T-cell (primary cell): ENCODE results near the gene CTNNAL1. TPM values are rescaled to one million over a fixed set of nuclear protein-coding genes. Genes with fewer than 3 reads are reported as not detected.

Source experiments
- ATAC-seq, 4 experiments: fragments of 200-7000 bp in 3 of 4; fragments of 150-1000 bp in 1 of 4; cut with Tn5 transposase; replicated peaks in 1 of 4; 1 replicate in 3 of 4; 2 replicates in 1 of 4; pipeline ENCODE4 v1.10.0; 2021; ENCODE audit warnings: moderate library complexity in 3 of 4, mild to moderate bottlenecking in 2 of 4, moderate number of reproducible peaks in 1 of 4
- CTCF ChIA-PET, 2 donors: fragments of 300-600 bp; sonication (Branson Sonifier 250); formaldehyde crosslinking; loops; one replicate each; lab custom pipeline; 2022; ENCODE audit warnings: antibody characterized with exemption in 2 of 2; lab: Charles Lee
- POLR2A ChIA-PET, 2 donors: fragments of 300-600 bp; sonication (Branson Sonifier 250); formaldehyde crosslinking; loops; one replicate each; lab custom pipeline; 2022; ENCODE audit warnings: antibody characterized with exemption in 2 of 2; lab: Charles Lee
- DNase-seq, 35 experiments: peaks; one replicate each; pipeline versions ENCODE4 v3.0.0 to v3.0.0-alpha.2; 2013 to 2023
- H3K27ac ChIP-seq: one replicate; pipeline ENCODE4 v1.5.1; 2013; ENCODE audit warnings: low read length
- H3K27me3 ChIP-seq, 2 experiments: replicated peaks in 1 of 2; 1 replicate in 1 of 2; 2 replicates in 1 of 2; pipeline versions ENCODE4 v1.6.1 to v1.7.0; 2013; ENCODE audit warnings: low read length in 1 of 2, mixed read lengths in 1 of 2; ENCODE audit not compliant: control insufficient read depth in 2 of 2, insufficient read depth in 2 of 2; ENCODE audit errors: extremely low read depth in 1 of 2
- H3K36me3 ChIP-seq, 2 donors: 1 replicate in 1 of 2; 2 replicates in 1 of 2; pipeline versions ENCODE4 v1.6.1 to v1.7.0; 2013; ENCODE audit warnings: low read length in 1 of 2; ENCODE audit not compliant: control insufficient read depth in 2 of 2, insufficient read depth in 1 of 2; ENCODE audit errors: extremely low read depth in 1 of 2
- H3K4me1 ChIP-seq, 2 experiments: 1 replicate in 1 of 2; 2 replicates in 1 of 2; pipeline versions ENCODE4 v1.6.1 to v1.7.0; 2013; ENCODE audit warnings: low read length in 2 of 2, mixed read lengths in 1 of 2; ENCODE audit not compliant: insufficient read depth in 2 of 2, control insufficient read depth in 1 of 2; ENCODE audit errors: extremely low read depth in 1 of 2
- H3K4me3 ChIP-seq, 2 donors: 1 replicate in 1 of 2; 2 replicates in 1 of 2; pipeline versions ENCODE4 v1.5.1 to v1.7.0; 2013; ENCODE audit warnings: mild to moderate bottlenecking in 2 of 2, low read length in 1 of 2, moderate library complexity in 1 of 2; ENCODE audit not compliant: control insufficient read depth in 1 of 2; ENCODE audit errors: extremely low read depth in 1 of 2
- H3K9me3 ChIP-seq: 2 replicates; pipeline ENCODE4 v1.7.0; 2013
- H3K27ac Mint-ChIP-seq, 2 donors: one replicate each; pipeline ENCODE4 v1.8.0; 2020 to 2021; ENCODE audit warnings: mild to moderate bottlenecking in 2 of 2, mixed read lengths in 2 of 2
- H3K27me3 Mint-ChIP-seq, 2 donors: one replicate each; pipeline ENCODE4 v1.8.0; 2021 to 2022; ENCODE audit warnings: mixed read lengths in 2 of 2
- H3K36me3 Mint-ChIP-seq: one replicate; pipeline ENCODE4 v1.8.0; 2021; ENCODE audit warnings: mixed read lengths
- H3K4me1 Mint-ChIP-seq, 3 donors: one replicate each; pipeline ENCODE4 v1.8.0; 2020 to 2022; ENCODE audit warnings: mixed read lengths in 3 of 3, mild to moderate bottlenecking in 1 of 3
- H3K4me3 Mint-ChIP-seq, 3 donors: one replicate each; pipeline ENCODE4 v1.8.0; 2020 to 2022; ENCODE audit warnings: mild to moderate bottlenecking in 3 of 3, mixed read lengths in 3 of 3, moderate library complexity in 3 of 3
- H3K9me3 Mint-ChIP-seq, 3 donors: one replicate each; pipeline ENCODE4 v1.8.0; 2020 to 2022; ENCODE audit warnings: mixed read lengths in 3 of 3
- WGBS: methylation state at CpG from one replicate; pipeline ENCODE4 v1.1.5; 2013; ENCODE audit warnings: missing lambda C conversion rate; ENCODE audit not compliant: insufficient coverage; 5-methylcytosine and 5-hydroxymethylcytosine counted together
- total RNA-seq, 35 experiments: library from RNA in 6 of 35; stranded (reverse) in 6 of 35; fragments of 120-200 nt in 1 of 35; gene quantifications; one replicate each; pipeline versions ENCODE4 v1.2.1 to v1.2.4 and lab custom pipeline; 2013 to 2026

CTNNAL1 gene
- total RNA-seq, 5 donors from 2014 or later (not counting 1 experiment from before 2014, with no cell fraction given) = 2.1 to 4.1 (median 3.8) TPM

DNA sequence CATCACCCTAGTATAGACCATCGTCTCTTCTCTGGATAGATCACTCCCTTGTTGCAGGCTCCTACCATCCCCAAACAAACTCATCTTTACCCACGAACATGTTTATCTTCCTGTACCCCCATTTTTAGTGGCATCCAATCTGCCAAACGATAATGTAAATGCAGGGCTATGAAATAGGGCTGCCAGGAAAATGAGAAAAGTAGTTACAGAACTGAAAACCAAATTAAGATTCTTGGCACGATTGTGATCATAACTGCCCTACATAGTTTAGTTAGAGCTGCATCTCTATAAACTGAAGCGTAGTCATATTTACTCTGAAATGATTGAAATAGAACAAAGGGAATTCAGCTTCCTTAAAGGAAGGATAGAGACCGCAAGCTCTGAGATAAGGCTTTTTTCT, 53.0 kb downstream of the CTNNAL1 start:
- no peaks in the 10 kb centered on the region for H3K36me3 ChIP-seq
- H3K27me3 Mint-ChIP-seq = peaks cover 0 to 4% of the 10 kb centered on the region in 2 donors
- H3K27me3 ChIP-seq = no peaks in the 10 kb centered on the region
- ChIA-PET POLR2A (interaction anchor here in 1 of 2 donors (0.6 kb wide), 1 partner anchor 274 kb away, joined by 3 read pairs; no protein-coding TSS in a partner anchor), CTCF (no interaction called here)
- H3K4me3 ChIP-seq = no peak overlapping the region
- no peaks in the 10 kb centered on the region for H3K4me1 ChIP-seq
- no peaks in the 10 kb centered on the region for H3K9me3 ChIP-seq
- 80% methylated on average over 1 of the region's 6 CpGs for WGBS
- no peaks in the 10 kb centered on the region for H3K36me3 Mint-ChIP-seq
- DNase-seq = no peak
- ATAC-seq = no peak
- no peak overlapping the region for H3K4me3 Mint-ChIP-seq
- H3K9me3 Mint-ChIP-seq = no peaks in the 10 kb centered on the region
- H3K27ac ChIP-seq = no peak overlapping the region
- H3K4me1 Mint-ChIP-seq = no peaks in the 10 kb centered on the region
- no peak overlapping the region for H3K27ac Mint-ChIP-seq

DNA sequence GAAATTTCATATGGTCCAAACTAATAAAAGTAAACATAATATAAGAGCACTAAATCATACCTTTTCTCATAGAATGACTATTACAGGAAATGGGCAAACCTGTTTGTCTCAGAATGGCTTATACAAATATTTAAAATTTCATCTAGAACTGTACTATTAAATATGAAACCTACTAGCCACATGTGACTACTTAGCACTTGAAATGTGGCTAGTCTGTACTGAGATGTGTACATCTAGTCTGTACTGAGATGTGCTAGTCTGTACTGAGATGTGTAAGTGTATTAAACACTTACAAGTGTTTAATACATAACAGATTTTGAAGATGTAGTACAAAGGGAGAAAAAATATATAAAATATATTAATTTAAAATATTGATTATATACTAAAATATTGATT, 56.7 kb downstream of the CTNNAL1 start:
- DNase-seq (no peak), ATAC-seq (no peak)
- ChIA-PET POLR2A (no interaction called here), CTCF (interaction anchor here in 1 of 2 donors (0.7 kb wide), 1 partner anchor 185 kb away, joined by 3 read pairs; no protein-coding TSS in a partner anchor)
- Histone ChIP-seq H3K4me3 (no peak overlapping the region), H3K4me1 (no peaks in the 10 kb centered on the region), H3K9me3 (no peaks in the 10 kb centered on the region), H3K27ac (no peak overlapping the region), H3K27me3 (no peaks in the 10 kb centered on the region), H3K36me3 (no peaks in the 10 kb centered on the region)
- H3K9me3 Mint-ChIP-seq = no peaks in the 10 kb centered on the region
- H3K4me3 Mint-ChIP-seq = no peak overlapping the region
- H3K36me3 Mint-ChIP-seq = no peaks in the 10 kb centered on the region
- no peaks in the 10 kb centered on the region for H3K4me1 Mint-ChIP-seq
- peaks cover 0 to 4% of the 10 kb centered on the region in 2 donors for H3K27me3 Mint-ChIP-seq
- no peak overlapping the region for H3K27ac Mint-ChIP-seq

DNA sequence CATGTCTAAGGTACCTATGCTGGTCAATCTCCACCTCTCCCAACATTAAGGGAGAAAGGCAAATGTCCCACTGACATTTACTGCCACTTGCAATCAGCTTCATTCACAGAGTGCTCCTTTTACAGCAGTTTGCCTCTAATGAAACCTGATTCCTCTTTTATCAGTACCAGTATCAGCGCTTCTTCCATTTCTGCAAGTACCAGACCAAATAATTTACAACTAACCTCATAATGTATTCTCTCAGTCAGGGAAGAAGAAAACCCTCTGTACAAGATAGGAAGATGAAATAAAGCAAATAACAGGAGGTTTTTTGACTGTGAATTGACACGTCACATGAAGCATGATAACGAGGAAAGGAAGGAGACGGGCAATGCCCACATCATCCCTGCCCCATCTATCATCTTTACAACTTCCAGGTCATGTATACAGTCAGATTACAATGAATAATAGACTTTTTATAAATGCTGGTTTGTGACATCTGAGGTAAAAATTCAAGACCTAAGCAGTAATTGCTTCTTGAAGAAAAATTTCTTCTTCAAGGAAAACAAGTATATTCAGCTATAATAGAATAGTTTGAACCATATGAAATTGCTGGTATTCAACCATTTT, 57.2 kb downstream of the CTNNAL1 start:
- H3K36me3 ChIP-seq = no peaks in the 10 kb centered on the region
- ChIA-PET POLR2A (no interaction called here), CTCF (interaction anchor here in 1 of 2 donors (0.6 kb wide), 1 partner anchor 126 kb away, joined by 9 read pairs; no protein-coding TSS in a partner anchor)
- H3K27ac Mint-ChIP-seq = no peak overlapping the region
- ATAC-seq = no peak
- H3K27me3 ChIP-seq = no peaks in the 10 kb centered on the region
- no CpG with 5 or more reads among the region's 4 CpGs for WGBS
- peaks cover 0 to 4% of the 10 kb centered on the region in 2 donors for H3K27me3 Mint-ChIP-seq
- H3K4me1 ChIP-seq = no peaks in the 10 kb centered on the region
- H3K4me3 Mint-ChIP-seq = no peak overlapping the region
- H3K9me3 ChIP-seq = no peaks in the 10 kb centered on the region
- H3K27ac ChIP-seq = no peak overlapping the region
- DNase-seq = no peak
- no peaks in the 10 kb centered on the region for H3K4me1 Mint-ChIP-seq
- H3K36me3 Mint-ChIP-seq = no peaks in the 10 kb centered on the region
- H3K9me3 Mint-ChIP-seq = no peaks in the 10 kb centered on the region
- no peak overlapping the region for H3K4me3 ChIP-seq

DNA sequence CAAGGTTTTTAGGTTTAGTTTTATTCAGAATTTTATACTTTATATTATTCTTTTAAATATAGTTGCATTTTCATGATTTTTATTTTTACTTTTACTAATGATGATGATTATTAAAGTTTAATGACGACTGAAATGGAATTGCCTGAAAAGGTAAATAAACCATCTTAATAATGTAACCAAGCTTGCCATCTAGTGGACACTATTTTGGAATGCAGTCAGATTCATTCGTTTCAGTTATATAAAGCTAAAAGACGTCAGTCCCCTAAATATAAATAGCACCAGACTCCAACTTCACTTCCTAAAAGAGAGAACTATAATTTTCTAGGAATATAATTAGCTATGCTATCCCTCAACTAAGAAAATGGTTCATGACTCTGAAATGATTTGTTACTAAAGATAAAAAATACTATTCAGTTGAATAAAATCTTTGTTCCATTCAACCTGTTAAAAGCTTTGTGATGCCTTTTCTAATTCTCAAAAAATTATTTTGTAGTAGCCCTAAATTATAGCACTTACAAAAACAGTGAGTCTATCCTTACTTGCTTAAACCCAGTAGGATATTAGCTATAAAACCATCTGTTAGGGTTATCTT, 59.2 kb downstream of the CTNNAL1 start:
- H3K27me3 Mint-ChIP-seq = peaks cover 0 to 4% of the 10 kb centered on the region in 2 donors
- H3K4me3 Mint-ChIP-seq = no peak overlapping the region
- H3K9me3 ChIP-seq = no peaks in the 10 kb centered on the region
- H3K27ac ChIP-seq = no peak overlapping the region
- no peak for ATAC-seq
- H3K4me1 Mint-ChIP-seq = no peaks in the 10 kb centered on the region
- peak in 1 of 35 experiments; percentile 62 for DNase-seq
- no peaks in the 10 kb centered on the region for H3K36me3 Mint-ChIP-seq
- ChIA-PET CTCF (interaction anchor here (0.5 to 1.5 kb wide), 10 partner anchors 11 to 1715 kb away, joined by 3 to 9 read pairs (median 4); no protein-coding TSS in a partner anchor), POLR2A (interaction anchor here in 1 of 2 donors (0.6 kb wide), 1 partner anchor 127 kb away, joined by 4 read pairs; no protein-coding TSS in a partner anchor)
- no peak overlapping the region for H3K4me3 ChIP-seq
- H3K4me1 ChIP-seq = no peaks in the 10 kb centered on the region
- H3K36me3 ChIP-seq = no peaks in the 10 kb centered on the region
- no peak overlapping the region for H3K27ac Mint-ChIP-seq
- no peaks in the 10 kb centered on the region for H3K27me3 ChIP-seq
- WGBS = no CpG with 5 or more reads among the region's 3 CpGs
- H3K9me3 Mint-ChIP-seq = no peaks in the 10 kb centered on the region

DNA sequence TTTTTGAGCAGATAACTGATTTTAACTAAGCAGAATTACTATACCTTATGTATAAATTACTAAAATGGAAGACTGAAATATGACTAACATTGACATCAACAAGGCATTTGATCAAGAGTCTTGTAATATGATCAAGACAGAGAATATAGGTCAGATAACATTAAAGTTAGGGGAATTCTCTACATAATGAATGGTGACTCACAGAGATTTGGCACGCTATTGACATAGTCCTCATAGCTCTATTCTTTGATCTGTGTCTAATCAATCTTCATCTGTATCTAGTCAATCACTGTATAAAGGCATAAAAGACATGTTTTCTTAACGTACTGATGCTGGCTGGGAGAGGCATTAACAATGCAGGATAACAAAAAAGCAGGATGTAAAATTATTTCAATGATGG, 61.7 kb downstream of the CTNNAL1 start:
- Histone ChIP-seq H3K36me3 (no peaks in the 10 kb centered on the region), H3K27me3 (no peaks in the 10 kb centered on the region), H3K4me3 (no peak overlapping the region), H3K27ac (no peak overlapping the region), H3K4me1 (no peaks in the 10 kb centered on the region), H3K9me3 (no peaks in the 10 kb centered on the region)
- DNase-seq = no peak
- H3K36me3 Mint-ChIP-seq = no peaks in the 10 kb centered on the region
- no peaks in the 10 kb centered on the region for H3K4me1 Mint-ChIP-seq
- H3K27me3 Mint-ChIP-seq = no peaks in the 10 kb centered on the region
- H3K9me3 Mint-ChIP-seq = no peaks in the 10 kb centered on the region
- ATAC-seq = no peak
- ChIA-PET POLR2A (interaction anchor here in 1 of 2 donors (0.6 kb wide), 1 partner anchor 104 kb away, joined by 3 read pairs; no protein-coding TSS in a partner anchor), CTCF (interaction anchor here (0.6 to 1.9 kb wide), 3 partner anchors 8 to 12 kb away, joined by 3 to 4 read pairs (median 3); no protein-coding TSS in a partner anchor)
- H3K4me3 Mint-ChIP-seq = no peak overlapping the region
- H3K27ac Mint-ChIP-seq = no peak overlapping the region
- WGBS = no CpG with 5 or more reads among the region's 2 CpGs

DNA sequence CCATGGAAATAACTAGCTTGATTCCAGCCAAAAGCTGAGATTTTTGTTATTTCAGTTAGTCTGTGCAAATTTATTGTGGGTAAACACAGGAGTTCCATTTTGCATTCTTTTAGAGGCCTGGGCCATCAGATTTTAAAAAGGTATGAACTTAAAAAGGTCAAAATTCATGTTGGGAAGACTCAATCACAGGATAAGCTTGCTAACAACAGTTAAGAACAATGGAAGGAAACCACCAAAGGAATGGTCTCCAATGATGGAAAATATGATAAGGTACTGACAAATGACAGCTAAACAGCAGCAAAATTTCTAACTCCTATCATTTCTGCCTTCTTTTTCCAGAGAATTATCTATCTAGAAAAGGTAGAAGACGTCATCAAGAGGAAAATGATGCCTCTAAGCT, 63.1 kb downstream of the CTNNAL1 start:
- ATAC-seq (no peak), DNase-seq (no peak)
- H3K4me3 Mint-ChIP-seq = no peak overlapping the region
- H3K27me3 ChIP-seq = no peaks in the 10 kb centered on the region
- no CpG with 5 or more reads among the region's 1 CpG for WGBS
- H3K36me3 ChIP-seq = no peaks in the 10 kb centered on the region
- POLR2A ChIA-PET = no interaction called here
- H3K27me3 Mint-ChIP-seq = no peaks in the 10 kb centered on the region
- no peak overlapping the region for H3K27ac Mint-ChIP-seq
- no peak overlapping the region for H3K27ac ChIP-seq
- no peaks in the 10 kb centered on the region for H3K4me1 Mint-ChIP-seq
- no peaks in the 10 kb centered on the region for H3K9me3 ChIP-seq
- no peaks in the 10 kb centered on the region for H3K4me1 ChIP-seq
- H3K9me3 Mint-ChIP-seq = no peaks in the 10 kb centered on the region
- no peak overlapping the region for H3K4me3 ChIP-seq
- H3K36me3 Mint-ChIP-seq = no peaks in the 10 kb centered on the region
- CTCF ChIA-PET = interaction anchor here in 1 of 2 donors (0.7 to 1.9 kb wide), 3 partner anchors 9 to 1647 kb away, joined by 3 to 6 read pairs (median 4); partner anchors contain the start of gene ABITRAM
